T-cell (primary cell): Measurements from ENCODE around the gene IQSEC3. TPM values are rescaled to one million over a fixed set of nuclear protein-coding genes. Genes with fewer than 3 reads are reported as not detected.

Source experiments
- ATAC-seq, 4 experiments: fragments of 200-7000 bp in 3 of 4; fragments of 150-1000 bp in 1 of 4; cut with Tn5 transposase; replicated peaks in 1 of 4; 1 replicate in 3 of 4; 2 replicates in 1 of 4; pipeline ENCODE4 v1.10.0; 2021; ENCODE audit warnings: moderate library complexity in 3 of 4, mild to moderate bottlenecking in 2 of 4, moderate number of reproducible peaks in 1 of 4
- CTCF ChIA-PET, 2 donors: fragments of 300-600 bp; sonication (Branson Sonifier 250); formaldehyde crosslinking; loops; one replicate each; lab custom pipeline; 2022; ENCODE audit warnings: antibody characterized with exemption in 2 of 2; lab: Charles Lee
- POLR2A ChIA-PET, 2 donors: fragments of 300-600 bp; sonication (Branson Sonifier 250); formaldehyde crosslinking; loops; one replicate each; lab custom pipeline; 2022; ENCODE audit warnings: antibody characterized with exemption in 2 of 2; lab: Charles Lee
- DNase-seq, 35 experiments: peaks; one replicate each; pipeline versions ENCODE4 v3.0.0 to v3.0.0-alpha.2; 2013 to 2023
- H3K27ac ChIP-seq: one replicate; pipeline ENCODE4 v1.5.1; 2013; ENCODE audit warnings: low read length
- H3K27me3 ChIP-seq, 2 experiments: replicated peaks in 1 of 2; 1 replicate in 1 of 2; 2 replicates in 1 of 2; pipeline versions ENCODE4 v1.6.1 to v1.7.0; 2013; ENCODE audit warnings: low read length in 1 of 2, mixed read lengths in 1 of 2; ENCODE audit not compliant: control insufficient read depth in 2 of 2, insufficient read depth in 2 of 2; ENCODE audit errors: extremely low read depth in 1 of 2
- H3K36me3 ChIP-seq, 2 donors: 1 replicate in 1 of 2; 2 replicates in 1 of 2; pipeline versions ENCODE4 v1.6.1 to v1.7.0; 2013; ENCODE audit warnings: low read length in 1 of 2; ENCODE audit not compliant: control insufficient read depth in 2 of 2, insufficient read depth in 1 of 2; ENCODE audit errors: extremely low read depth in 1 of 2
- H3K4me1 ChIP-seq, 2 experiments: 1 replicate in 1 of 2; 2 replicates in 1 of 2; pipeline versions ENCODE4 v1.6.1 to v1.7.0; 2013; ENCODE audit warnings: low read length in 2 of 2, mixed read lengths in 1 of 2; ENCODE audit not compliant: insufficient read depth in 2 of 2, control insufficient read depth in 1 of 2; ENCODE audit errors: extremely low read depth in 1 of 2
- H3K4me3 ChIP-seq, 2 donors: 1 replicate in 1 of 2; 2 replicates in 1 of 2; pipeline versions ENCODE4 v1.5.1 to v1.7.0; 2013; ENCODE audit warnings: mild to moderate bottlenecking in 2 of 2, low read length in 1 of 2, moderate library complexity in 1 of 2; ENCODE audit not compliant: control insufficient read depth in 1 of 2; ENCODE audit errors: extremely low read depth in 1 of 2
- H3K9me3 ChIP-seq: 2 replicates; pipeline ENCODE4 v1.7.0; 2013
- H3K27ac Mint-ChIP-seq, 2 donors: one replicate each; pipeline ENCODE4 v1.8.0; 2020 to 2021; ENCODE audit warnings: mild to moderate bottlenecking in 2 of 2, mixed read lengths in 2 of 2
- H3K27me3 Mint-ChIP-seq, 2 donors: one replicate each; pipeline ENCODE4 v1.8.0; 2021 to 2022; ENCODE audit warnings: mixed read lengths in 2 of 2
- H3K36me3 Mint-ChIP-seq: one replicate; pipeline ENCODE4 v1.8.0; 2021; ENCODE audit warnings: mixed read lengths
- H3K4me1 Mint-ChIP-seq, 3 donors: one replicate each; pipeline ENCODE4 v1.8.0; 2020 to 2022; ENCODE audit warnings: mixed read lengths in 3 of 3, mild to moderate bottlenecking in 1 of 3
- H3K4me3 Mint-ChIP-seq, 3 donors: one replicate each; pipeline ENCODE4 v1.8.0; 2020 to 2022; ENCODE audit warnings: mild to moderate bottlenecking in 3 of 3, mixed read lengths in 3 of 3, moderate library complexity in 3 of 3
- H3K9me3 Mint-ChIP-seq, 3 donors: one replicate each; pipeline ENCODE4 v1.8.0; 2020 to 2022; ENCODE audit warnings: mixed read lengths in 3 of 3
- WGBS: methylation state at CpG from one replicate; pipeline ENCODE4 v1.1.5; 2013; ENCODE audit warnings: missing lambda C conversion rate; ENCODE audit not compliant: insufficient coverage; 5-methylcytosine and 5-hydroxymethylcytosine counted together
- total RNA-seq, 35 experiments: library from RNA in 6 of 35; stranded (reverse) in 6 of 35; fragments of 120-200 nt in 1 of 35; gene quantifications; one replicate each; pipeline versions ENCODE4 v1.2.1 to v1.2.4 and lab custom pipeline; 2013 to 2026

Gene IQSEC3
- total RNA-seq, 5 donors from 2014 or later (not counting 1 experiment from before 2014, with no cell fraction given): 0.30 to 7.3 (median 2.9) TPM

DNA sequence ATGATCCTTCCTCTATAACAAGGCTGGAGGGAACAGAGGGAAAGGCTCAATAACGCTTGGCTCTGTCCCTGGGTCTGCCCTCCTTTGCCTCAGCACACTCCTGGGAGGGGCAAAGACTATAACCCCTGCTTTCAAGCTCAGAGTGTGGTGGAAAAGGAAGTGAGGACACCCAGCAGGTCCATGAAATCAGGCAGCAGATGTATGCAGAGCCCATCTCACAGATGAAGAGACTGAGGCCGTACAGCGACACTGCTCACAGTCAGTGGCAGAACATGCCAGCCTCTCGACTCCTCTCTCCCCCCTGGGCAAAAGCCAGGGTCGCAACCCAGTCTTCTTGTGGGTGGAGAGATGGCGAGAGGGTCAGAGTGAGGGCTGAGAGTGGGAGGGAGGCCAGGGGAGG is 107.6 kb downstream of the IQSEC3 start:
- Mint-ChIP-seq H3K27ac (no peak overlapping the region), H3K4me3 (no peak overlapping the region), H3K36me3 (no peaks in the 10 kb centered on the region), H3K9me3 (no peaks in the 10 kb centered on the region), H3K4me1 (peaks cover 8 to 10% (median 9%) of the 10 kb centered on the region in 3 donors), H3K27me3 (peaks cover 10 to 33% of the 10 kb centered on the region in 2 donors)
- DNase-seq: no peak
- ChIA-PET CTCF (no interaction called here), POLR2A (no interaction called here)
- ATAC-seq: no peak
- Histone ChIP-seq H3K27ac (no peak overlapping the region), H3K4me1 (no peaks in the 10 kb centered on the region), H3K27me3 (peaks cover 0 to 60% of the 10 kb centered on the region in 2 experiments), H3K36me3 (no peaks in the 10 kb centered on the region), H3K9me3 (no peaks in the 10 kb centered on the region), H3K4me3 (no peak overlapping the region)
- WGBS: no CpG with 5 or more reads among the region's 6 CpGs

DNA sequence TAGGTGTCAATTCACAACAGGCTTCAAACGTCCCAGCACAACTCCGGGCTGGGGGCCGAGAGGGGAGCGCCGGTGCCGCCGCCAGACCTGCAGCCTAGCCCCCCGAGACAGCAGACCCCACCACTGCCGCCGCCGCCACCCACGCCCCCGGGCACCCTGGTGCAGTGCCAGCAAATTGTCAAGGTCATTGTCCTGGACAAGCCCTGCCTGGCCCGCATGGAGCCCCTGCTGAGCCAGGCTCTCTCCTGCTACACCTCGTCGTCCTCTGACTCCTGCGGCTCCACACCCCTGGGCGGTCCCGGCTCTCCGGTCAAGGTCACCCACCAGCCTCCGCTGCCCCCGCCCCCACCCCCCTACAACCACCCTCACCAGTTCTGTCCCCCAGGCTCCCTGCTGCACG is 108.0 kb downstream of the IQSEC3 start:
- H3K4me3 ChIP-seq: no peak overlapping the region
- Mint-ChIP-seq H3K27me3 (peaks cover 9 to 28% of the 10 kb centered on the region in 2 donors), H3K4me1 (peaks cover 3 to 5% (median 4%) of the 10 kb centered on the region in 3 donors), H3K9me3 (no peaks in the 10 kb centered on the region), H3K36me3 (no peaks in the 10 kb centered on the region), H3K4me3 (no peak overlapping the region), H3K27ac (no peak overlapping the region)
- no peaks in the 10 kb centered on the region for H3K36me3 ChIP-seq
- CTCF ChIA-PET: no interaction called here
- DNase-seq (no peak), ATAC-seq (no peak)
- no peaks in the 10 kb centered on the region for H3K4me1 ChIP-seq
- H3K27ac ChIP-seq: no peak overlapping the region
- POLR2A ChIA-PET: no interaction called here
- H3K9me3 ChIP-seq: no peaks in the 10 kb centered on the region
- WGBS: 80% methylated on average over 13 of the region's 23 CpGs
- peaks cover 0 to 60% of the 10 kb centered on the region in 2 experiments for H3K27me3 ChIP-seq

DNA sequence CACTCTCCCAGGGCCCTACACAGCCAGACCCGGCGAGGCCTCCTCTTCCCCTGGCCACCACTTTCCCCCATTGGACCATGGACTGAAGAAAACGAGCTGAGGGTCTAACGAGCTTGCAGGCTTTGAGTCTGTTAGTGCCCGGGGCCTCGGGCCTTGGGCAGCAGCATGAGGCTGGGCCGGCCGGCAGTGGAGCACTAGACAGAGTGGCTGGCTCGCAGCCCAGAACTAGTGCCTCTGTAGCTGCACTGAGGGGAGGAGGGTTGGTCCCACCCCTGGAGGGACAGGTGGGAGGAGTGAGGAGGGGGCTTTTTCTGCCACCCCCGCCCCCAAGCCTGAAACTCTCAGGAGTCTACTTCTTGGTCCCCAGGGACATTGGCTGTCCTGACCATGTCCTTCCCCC is 108.7 kb downstream of the IQSEC3 start:
- CTCF ChIA-PET: no interaction called here
- ATAC-seq: no peak
- Mint-ChIP-seq H3K4me1 (peaks cover under 1 to 4% (median 4%) of the 10 kb centered on the region in 3 donors), H3K27me3 (peaks cover 6 to 26% of the 10 kb centered on the region in 2 donors), H3K4me3 (no peak overlapping the region), H3K27ac (no peak overlapping the region), H3K9me3 (no peaks in the 10 kb centered on the region), H3K36me3 (no peaks in the 10 kb centered on the region)
- no peaks in the 10 kb centered on the region for H3K36me3 ChIP-seq
- POLR2A ChIA-PET: no interaction called here
- WGBS: 76% methylated on average over 8 of the region's 10 CpGs
- H3K27me3 ChIP-seq: peaks cover 0 to 57% of the 10 kb centered on the region in 2 experiments
- no peaks in the 10 kb centered on the region for H3K9me3 ChIP-seq
- no peak overlapping the region for H3K27ac ChIP-seq
- no peaks in the 10 kb centered on the region for H3K4me1 ChIP-seq
- H3K4me3 ChIP-seq: no peak overlapping the region
- no peak for DNase-seq

DNA sequence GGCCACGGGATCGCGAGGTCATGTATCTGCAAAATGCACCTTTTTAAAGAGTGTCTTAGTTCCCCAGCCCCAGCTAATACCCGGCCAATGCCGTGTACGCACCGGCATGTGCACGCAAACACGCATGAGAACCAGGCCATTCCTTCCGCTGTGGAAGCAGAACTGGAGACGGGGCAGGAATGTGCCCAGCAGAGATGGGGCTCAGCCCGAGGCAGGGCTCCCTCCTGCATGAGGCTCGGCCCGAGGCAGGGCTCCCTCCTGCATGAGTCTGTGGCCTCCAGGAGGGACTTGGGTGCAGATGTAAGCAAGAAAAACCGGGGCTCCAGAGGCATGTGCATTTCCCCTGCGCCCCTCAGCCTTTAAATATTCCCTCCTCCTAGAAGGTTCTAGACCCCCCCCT is 109.2 kb downstream of the IQSEC3 start:
- H3K27ac Mint-ChIP-seq: no peak overlapping the region

DNA sequence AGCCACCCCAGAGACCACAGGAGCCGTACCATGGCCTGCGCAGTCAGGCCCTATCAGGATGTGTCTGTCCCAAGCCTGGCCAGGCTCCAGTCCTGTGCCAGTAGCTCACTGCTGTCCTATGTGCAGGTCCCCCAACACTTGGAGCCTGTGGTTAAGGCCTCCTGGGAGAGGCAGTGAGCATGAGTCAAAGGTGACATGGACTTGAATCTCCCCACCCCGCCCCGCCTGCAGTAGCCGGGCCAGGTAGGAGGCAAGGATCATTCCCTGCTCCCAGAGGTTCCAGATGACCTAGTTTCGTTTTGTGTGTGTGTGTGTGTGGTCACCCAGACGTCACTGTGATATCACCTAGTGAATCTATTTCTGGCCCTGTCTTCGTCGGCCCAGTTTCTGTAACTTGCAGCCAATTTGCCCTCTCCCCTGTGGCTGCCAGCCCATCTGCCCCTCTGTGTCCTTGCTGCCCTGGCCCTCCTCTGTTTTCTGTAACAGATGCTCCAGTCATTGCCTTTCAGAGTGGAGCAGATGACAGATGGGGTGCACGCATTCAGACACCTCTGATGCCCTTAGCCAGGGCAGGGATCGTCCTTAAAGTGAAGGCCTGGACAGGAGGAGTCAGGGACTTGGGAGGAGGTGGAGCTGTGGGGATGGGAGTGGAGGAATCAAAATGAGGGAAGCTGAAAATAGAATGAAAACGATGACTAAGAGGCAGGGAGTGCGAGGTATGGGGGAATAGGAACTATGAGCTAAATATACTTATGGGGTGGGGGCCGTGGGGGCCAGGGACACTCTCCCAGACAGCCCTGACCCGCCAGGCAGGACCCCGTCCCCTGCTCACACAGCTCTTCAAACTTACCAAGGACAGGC is 110.0 kb downstream of the IQSEC3 start:
- ChIA-PET POLR2A (no interaction called here), CTCF (no interaction called here)
- H3K27me3 ChIP-seq: peaks cover 0 to 61% of the 10 kb centered on the region in 2 experiments
- H3K36me3 Mint-ChIP-seq: no peaks in the 10 kb centered on the region
- no peaks in the 10 kb centered on the region for H3K36me3 ChIP-seq
- H3K27me3 Mint-ChIP-seq: peaks cover 6 to 20% of the 10 kb centered on the region in 2 donors
- ATAC-seq: no peak
- WGBS: 74% methylated on average over 11 of the region's 16 CpGs
- peaks cover 3 to 9% (median 5%) of the 10 kb centered on the region in 3 donors for H3K4me1 Mint-ChIP-seq
- no peak overlapping the region for H3K27ac ChIP-seq
- H3K9me3 ChIP-seq: no peaks in the 10 kb centered on the region
- no peaks in the 10 kb centered on the region for H3K9me3 Mint-ChIP-seq
- H3K4me3 ChIP-seq: no peak overlapping the region
- H3K4me3 Mint-ChIP-seq: no peak overlapping the region
- H3K27ac Mint-ChIP-seq: no peak overlapping the region
- H3K4me1 ChIP-seq: peaks cover 0 to 5% of the 10 kb centered on the region in 2 experiments
- DNase-seq: no peak

More for the DNA sequence above, 109.2 kb downstream of the IQSEC3 start:
- no peaks in the 10 kb centered on the region for H3K9me3 ChIP-seq
- H3K36me3 Mint-ChIP-seq: no peaks in the 10 kb centered on the region
- H3K9me3 Mint-ChIP-seq: no peaks in the 10 kb centered on the region
- DNase-seq (no peak), ATAC-seq (no peak)
- H3K4me1 Mint-ChIP-seq: peaks cover 3 to 9% (median 5%) of the 10 kb centered on the region in 3 donors
- CTCF ChIA-PET: no interaction called here
- POLR2A ChIA-PET: no interaction called here
- H3K36me3 ChIP-seq: no peaks in the 10 kb centered on the region
- H3K4me1 ChIP-seq: peaks cover 0 to 5% of the 10 kb centered on the region in 2 experiments
- 87% methylated on average over 13 of the region's 16 CpGs for WGBS
- peaks cover 0 to 61% of the 10 kb centered on the region in 2 experiments for H3K27me3 ChIP-seq
- H3K27ac ChIP-seq: no peak overlapping the region
- H3K4me3 Mint-ChIP-seq: no peak overlapping the region
- no peak overlapping the region for H3K4me3 ChIP-seq
- H3K27me3 Mint-ChIP-seq: peaks cover 6 to 26% of the 10 kb centered on the region in 2 donors

DNA sequence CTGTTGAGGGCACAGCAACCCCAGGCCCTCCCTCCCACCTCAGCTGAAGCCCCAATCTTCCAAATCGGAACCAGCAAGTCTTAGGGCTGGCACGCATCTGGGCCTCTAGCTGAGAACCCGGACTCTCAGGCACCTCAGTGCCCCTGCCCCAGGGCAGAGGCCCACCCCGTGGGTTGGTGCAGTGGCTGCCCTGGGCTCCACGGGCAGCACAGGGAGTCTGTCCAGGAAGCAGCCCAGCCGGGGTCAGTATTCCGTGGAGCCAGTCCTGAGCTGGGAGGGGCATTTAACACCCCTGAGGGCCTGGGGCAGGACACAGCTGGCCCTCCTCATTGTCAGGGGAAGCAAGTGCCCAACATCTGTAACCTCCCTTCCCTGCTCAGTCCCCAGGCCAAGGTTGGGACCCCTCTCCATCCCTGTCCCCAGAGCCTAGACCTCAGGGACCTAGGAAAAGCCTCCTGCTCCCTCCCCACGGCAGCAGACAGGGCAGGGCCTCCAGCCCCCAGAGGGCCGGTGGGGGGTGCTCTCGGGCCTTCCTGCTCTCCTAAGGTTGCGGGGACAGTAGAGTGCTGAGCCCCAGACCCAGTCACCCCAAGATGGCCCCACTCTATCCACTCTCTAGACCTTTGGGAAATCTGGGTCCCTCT is 110.9 kb downstream of the IQSEC3 start:
- no peaks in the 10 kb centered on the region for H3K36me3 Mint-ChIP-seq
- no peak overlapping the region for H3K27ac ChIP-seq
- CTCF ChIA-PET: no interaction called here
- H3K36me3 ChIP-seq: no peaks in the 10 kb centered on the region
- H3K4me1 Mint-ChIP-seq: peaks cover 3 to 9% (median 5%) of the 10 kb centered on the region in 3 donors
- no peak overlapping the region for H3K27ac Mint-ChIP-seq
- peaks cover 0 to 65% of the 10 kb centered on the region in 2 experiments for H3K27me3 ChIP-seq
- H3K4me3 ChIP-seq: no peak overlapping the region
- peaks cover 0 to 5% of the 10 kb centered on the region in 2 experiments for H3K4me1 ChIP-seq
- no peaks in the 10 kb centered on the region for H3K9me3 ChIP-seq
- peaks cover 4 to 20% of the 10 kb centered on the region in 2 donors for H3K27me3 Mint-ChIP-seq
- ATAC-seq (no peak), DNase-seq (no peak)
- WGBS: 81% methylated on average over 10 of the region's 11 CpGs
- H3K4me3 Mint-ChIP-seq: no peak overlapping the region
- H3K9me3 Mint-ChIP-seq: no peaks in the 10 kb centered on the region
- POLR2A ChIA-PET: no interaction called here
